OCI-LY7 (cell line): ENCODE measurements around the gene CTNND2.

Source experiments
- CTCF ChIP-seq: fragments of 200-600 bp; sonication (generic); conservative IDR thresholded peaks from 2 replicates; pipeline ENCODE4 v1.5.1; 2014; ENCODE audit warnings: mild to moderate bottlenecking, antibody characterized with exemption, low read length, moderate library complexity, mixed read lengths
- EZH2phosphoT487 ChIP-seq: fragments of 200-600 bp; sonication (generic); IDR thresholded peaks from 2 replicates; pipeline ENCODE4 v1.6.1; 2018; ENCODE audit warnings: low read depth, borderline replicate concordance, mild to moderate bottlenecking, mixed run types, antibody characterized with exemption, low read length, moderate library complexity, mixed read lengths

GRCh38 chr5:11857391-11857790, 46.9 kb downstream of the CTNND2 start:
- TF ChIP-seq CTCF (no peak), EZH2phosphoT487 (no peak)
